ENCODE data around the gene LRRC23.
A peak's percentile ranks its signal among the peaks of the same experiment; 100 is the strongest.
"Not testable (repeated sequence)": the region's sequence is repeated elsewhere in the genome, so short reads cannot be mapped to it uniquely, and the experiment has no call there.

The LRRC23 gene

GRCh38 chr12:6872073-6873048 lies 32.3 kb upstream of the LRRC23 start:
- peak in 2 of 3 experiments; percentile 73 to 86 for DNase-seq (ENCODE audit: low read depth in 3 of 3)

GRCh38 chr12:6873094-6874014 lies 31.3 kb upstream of the LRRC23 start, which contains the start of gene SPSB2:
TSS of gene SPSB2 (minus strand) at chr12:6873303. CDS start at chr12:6872901, 402 bp downstream.
- peak; percentile 98 to 100 (median 99) for DNase-seq (ENCODE audit: low read depth in 3 of 3)

DNA sequence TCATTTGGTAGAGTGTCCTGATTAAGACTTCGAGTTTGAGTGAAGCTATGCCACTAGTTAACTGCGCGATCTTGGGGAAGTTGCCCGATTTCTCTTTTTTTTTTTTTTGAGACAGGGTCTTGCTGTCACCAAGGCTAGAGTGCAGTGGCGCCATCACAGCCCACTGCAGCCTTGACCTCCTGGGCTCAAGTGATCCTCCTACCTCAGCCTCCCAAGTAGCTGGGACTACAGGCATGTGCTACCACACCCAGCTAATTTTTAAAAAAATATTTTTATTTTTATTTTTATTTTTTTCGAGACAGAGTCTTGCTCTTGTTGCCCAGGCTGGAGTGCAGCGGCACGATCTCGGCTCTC lies 30.6 kb upstream of the LRRC23 start:
- not testable (repeated sequence) for DNase-seq (ENCODE audit: low read depth in 3 of 3)

- DNase-seq (ENCODE audit: low read depth in 3 of 3): not testable (repeated sequence)
Measured at GRCh38 chr12:6879824-6880223, 24.8 kb upstream of the LRRC23 start.

GRCh38 chr12:6883252-6883651 lies 21.4 kb upstream of the LRRC23 start:
- no peak for DNase-seq (ENCODE audit: low read depth in 3 of 3)

- DNase-seq (ENCODE audit: low read depth in 3 of 3): no peak
Measured at GRCh38 chr12:6883683-6884082, 20.9 kb upstream of the LRRC23 start.

DNA sequence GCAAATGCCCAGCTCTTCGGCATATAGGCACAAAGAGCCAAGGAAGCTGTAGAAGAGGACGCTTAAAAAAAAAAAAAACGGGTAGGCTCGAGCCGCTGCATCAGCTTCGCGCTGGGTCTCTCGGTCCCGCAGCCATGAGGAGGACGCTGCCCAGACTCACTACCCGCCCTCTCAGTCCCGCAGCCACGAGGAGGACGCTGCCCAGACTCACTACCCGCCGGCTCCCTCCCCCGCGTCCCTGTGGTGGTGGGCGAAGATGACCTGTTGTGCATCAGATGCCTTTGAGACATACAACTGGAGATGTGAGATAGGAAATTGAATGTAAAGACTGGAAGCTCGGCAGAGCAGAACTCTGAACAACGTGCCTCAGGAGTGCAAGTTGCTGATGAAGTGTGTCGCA lies 20.1 kb upstream of the LRRC23 start:
- no peak for DNase-seq (ENCODE audit: low read depth in 3 of 3)

GRCh38 chr12:6886206-6886999 lies 18.2 kb upstream of the LRRC23 start:
- not testable (repeated sequence) for DNase-seq (ENCODE audit: low read depth in 3 of 3)

DNA sequence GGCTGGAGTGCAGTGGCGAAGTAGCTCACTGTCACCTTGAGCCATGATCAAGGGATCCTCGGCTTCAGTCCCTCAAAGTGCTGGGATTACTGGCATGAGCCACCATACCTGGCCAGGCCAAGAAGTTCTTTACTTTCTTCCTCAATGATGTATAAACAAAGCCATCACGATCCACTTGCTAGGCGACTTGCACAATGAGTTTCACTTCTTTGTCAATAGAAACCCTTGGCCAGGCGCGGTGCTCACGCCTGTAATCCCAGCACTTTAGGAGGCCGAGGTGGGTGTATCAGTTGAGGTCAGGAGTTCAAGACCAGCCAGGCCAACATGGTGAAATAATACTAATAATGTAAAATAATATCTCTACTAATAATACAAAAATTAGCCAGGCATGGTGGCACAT lies 17.2 kb upstream of the LRRC23 start:
- no peak for DNase-seq (ENCODE audit: low read depth in 3 of 3)

DNA sequence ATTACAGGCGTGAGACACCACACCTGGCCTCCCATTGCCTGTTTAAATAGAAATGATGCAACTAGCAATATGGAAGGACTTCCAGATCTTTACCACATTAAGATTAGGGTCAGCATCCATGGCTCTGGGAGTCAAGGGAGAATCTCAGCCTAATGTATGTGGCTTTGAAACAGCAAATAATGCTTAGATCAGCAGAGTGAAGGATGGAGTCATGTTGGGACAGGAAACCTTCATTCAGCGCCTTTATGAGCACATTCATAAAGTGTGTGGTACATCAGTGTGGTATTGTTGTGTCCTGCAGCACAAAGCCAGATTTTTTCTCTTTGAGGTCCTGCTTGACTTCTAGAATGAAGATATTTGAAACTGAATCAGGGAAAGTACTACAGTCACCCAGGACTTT lies 16.3 kb upstream of the LRRC23 start:
- no peak for DNase-seq (ENCODE audit: low read depth in 3 of 3)

DNA sequence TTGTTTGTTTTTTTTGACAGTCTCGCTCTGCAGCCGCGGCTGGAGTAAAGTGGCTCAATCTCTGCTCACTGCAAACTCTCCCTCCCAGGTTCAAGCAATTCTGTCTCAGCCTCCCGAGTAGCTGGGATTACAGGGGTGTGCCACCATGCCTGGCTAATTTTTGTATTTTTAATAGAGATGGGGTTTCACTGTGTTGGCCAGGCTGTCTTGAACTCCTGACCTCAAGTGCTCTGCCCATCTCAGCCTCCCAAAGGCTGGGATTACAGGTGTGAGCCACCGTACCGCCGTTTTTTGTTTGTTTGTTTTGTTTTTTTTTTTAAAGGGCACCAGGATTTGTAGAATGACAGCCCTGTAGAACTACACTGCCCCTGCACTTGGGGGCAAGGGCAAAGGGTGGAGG lies 15.8 kb upstream of the LRRC23 start:
- DNase-seq (ENCODE audit: low read depth in 3 of 3): not testable (repeated sequence)

- DNase-seq (ENCODE audit: low read depth in 3 of 3): not testable (repeated sequence)
Measured at GRCh38 chr12:6889775-6890573, 14.6 kb upstream of the LRRC23 start.

DNA sequence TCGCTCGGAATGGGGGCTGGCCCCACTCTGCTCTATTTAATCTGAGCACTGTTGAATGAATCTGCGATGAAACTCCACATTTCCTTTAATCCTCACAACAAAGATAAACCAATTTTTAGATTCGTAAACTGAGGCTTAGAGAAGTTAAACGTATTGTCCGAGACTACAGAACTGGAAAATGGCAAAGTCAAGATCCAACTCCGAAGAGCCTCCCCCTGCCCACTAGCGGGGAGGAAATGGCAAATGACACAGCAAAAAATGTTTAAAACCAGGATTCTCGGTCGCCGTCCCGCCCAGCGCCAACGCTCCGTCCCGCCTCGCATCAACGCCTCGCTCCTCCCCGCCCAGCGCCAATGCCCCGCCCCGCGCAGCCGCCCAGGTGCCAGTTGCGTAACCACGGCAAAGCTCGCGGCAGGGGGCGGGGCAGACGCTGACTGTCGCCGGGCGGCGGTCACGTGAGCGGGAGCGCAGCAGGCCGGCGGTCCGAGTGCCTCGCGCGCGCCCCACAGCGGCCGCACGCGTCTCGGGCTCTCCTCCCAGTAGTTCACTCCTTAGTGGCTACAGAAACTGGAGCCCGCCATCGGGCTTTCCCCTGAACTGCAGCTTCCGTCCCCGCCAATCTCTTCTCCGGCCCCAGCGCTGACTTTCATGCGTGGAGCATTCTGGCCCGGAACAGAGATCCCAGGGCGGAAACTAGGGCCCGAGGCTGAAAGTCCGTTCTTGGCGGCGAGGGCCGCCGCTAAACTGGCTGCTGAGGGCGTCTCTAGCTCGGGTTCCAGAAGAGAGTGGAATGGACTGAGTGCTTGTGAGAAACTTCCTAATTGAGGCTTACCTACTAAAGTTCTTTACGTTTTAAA lies 13.6 kb upstream of the LRRC23 start:
- peak; percentile 96 to 99 (median 97) for DNase-seq (ENCODE audit: low read depth in 3 of 3)

GRCh38 chr12:6891646-6892001 lies 13.0 kb upstream of the LRRC23 start:
- DNase-seq (ENCODE audit: low read depth in 3 of 3): no peak

DNA sequence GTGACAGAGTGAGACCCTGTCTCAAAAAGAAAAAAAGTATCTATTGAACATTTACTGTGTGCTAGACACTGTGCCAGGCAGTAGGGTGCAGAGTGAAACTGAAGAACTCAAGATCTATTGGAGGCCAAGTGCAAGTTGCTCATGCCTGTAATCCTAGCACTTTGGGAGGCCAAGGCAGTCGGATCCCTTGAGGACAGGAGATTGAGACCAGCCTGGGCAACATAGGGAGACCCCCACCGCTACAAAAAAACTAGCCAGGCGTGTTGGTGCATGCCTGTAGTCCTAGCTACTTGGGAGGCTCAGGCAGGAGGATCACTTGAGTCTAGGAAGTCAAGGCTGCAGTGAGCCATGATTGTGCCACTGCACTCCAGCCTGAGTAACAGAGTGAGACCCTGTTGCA lies 11.9 kb upstream of the LRRC23 start:
- not testable (repeated sequence) for DNase-seq (ENCODE audit: low read depth in 3 of 3)

DNA sequence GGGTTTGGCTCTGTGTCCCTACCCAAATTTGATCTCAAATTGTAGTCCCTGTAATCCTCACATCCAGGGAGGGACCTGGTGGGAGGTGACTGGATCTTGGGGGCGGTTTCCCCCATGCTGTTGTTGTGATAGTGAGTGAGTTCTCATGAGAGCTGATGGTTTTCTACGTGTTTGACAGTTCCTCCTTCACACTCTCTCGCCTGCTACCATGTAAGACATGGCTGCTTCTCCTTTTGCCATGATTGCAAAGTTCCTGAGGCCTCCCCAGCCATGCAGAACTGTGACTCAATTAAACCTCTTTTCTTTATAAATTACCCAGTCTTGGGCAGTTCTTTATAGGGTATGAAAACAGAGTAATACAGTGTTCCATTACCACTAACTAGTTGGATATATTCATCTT lies 10.3 kb upstream of the LRRC23 start:
- DNase-seq (ENCODE audit: low read depth in 3 of 3): no peak

DNA sequence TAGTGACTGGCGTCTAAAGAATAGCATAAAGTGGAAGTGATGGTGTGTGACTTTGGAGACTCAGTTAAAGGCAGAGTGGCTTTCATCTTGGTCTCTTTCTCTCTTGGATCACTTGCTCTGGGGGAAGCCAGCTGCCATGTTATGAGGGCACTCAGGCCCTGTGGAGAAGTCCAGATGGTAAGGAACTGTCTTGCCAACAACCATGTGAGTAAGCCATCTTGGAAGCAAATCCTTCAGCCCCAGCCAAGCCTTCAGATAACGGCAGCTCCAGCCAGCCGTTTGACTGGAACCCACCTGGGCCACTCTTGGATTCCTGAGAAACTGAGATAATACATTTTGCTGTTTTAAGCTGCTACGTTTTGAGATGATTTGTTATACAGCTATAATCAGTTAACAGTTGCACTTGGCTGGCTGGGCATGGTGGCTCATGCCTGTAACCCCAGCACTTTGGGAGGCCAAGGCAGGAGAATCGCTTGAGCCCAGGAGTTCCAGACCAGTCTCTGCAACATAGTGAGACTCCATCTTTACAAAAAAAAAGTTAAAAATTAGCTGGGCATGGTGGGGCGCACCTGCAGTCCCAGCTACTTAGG lies 7.7 kb upstream of the LRRC23 start:
- DNase-seq (ENCODE audit: low read depth in 3 of 3): no peak

DNA sequence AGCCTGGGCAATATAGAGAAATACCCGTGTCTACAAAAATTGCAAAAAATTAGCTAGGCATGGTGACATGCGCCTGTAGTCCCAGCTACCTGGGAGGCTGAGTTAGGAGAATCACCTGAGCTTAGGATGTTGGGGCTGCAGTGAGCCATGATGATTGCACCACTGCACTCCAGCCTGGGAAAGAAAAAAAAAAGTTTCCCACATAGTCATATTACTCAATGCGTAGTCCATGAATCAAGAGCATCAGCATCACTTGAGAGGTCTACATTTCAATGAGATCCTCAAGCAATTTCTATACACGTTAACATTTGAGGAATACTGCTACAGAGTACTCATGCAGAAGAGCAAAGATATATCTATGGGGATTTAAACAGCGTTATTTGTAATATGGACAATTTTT lies 5.2 kb upstream of the LRRC23 start:
- DNase-seq (ENCODE audit: low read depth in 3 of 3): no peak

DNA sequence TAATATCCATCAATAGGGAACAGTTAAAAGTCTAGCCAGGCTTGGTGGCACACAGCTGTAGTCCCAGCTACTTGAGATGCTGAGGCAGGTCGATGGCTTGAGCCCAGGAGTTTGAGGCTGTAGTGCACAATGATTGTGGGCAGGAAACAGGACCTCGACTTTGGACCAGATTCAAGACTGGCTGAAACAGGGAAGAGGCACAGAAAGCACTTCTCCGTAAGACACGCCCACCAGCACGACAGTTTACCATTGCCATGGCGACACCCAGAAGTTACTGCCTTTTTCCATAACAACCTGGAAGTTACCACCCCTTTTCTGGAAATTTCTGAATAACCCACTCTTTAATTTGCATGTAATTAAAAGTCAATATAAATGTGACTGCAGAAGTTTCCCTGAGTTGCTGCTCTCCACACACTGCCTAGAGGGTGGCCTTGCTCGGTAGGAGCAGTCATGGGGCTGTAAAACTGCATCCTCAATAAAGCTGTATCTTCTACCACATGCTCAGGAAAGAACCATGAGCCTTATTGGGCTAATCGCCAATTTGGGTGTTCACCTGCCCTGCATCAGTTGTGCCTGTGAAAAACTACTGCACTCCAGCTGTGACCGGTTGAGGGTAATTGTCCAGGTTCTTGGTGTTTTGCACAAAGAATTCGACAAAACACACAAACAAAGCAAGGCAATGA lies 4.6 kb upstream of the LRRC23 start:
- DNase-seq (ENCODE audit: low read depth in 3 of 3): no peak
